ENCODE measurements around the gene RPTOR.

DNA sequence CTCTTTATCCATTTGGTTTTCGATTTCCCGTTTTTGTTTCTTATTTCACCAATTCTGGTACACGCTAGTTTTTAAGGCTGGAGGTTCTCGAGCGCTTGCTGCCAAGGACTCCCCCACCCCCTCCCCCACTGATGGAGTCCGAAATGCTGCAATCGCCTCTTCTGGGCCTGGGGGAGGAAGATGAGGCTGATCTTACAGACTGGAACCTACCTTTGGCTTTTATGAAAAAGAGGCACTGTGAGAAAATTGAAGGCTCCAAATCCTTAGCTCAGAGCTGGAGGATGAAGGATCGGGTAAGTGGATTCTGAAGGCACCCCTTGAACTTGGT lies 825 bp downstream of the RPTOR start:
- no peak for TF ChIP-seq EP300 (IDR thresholded peaks at IDR 0.05)
- no peak for TF ChIP-seq CTCF (IDR thresholded peaks at IDR 0.05)

All from esophagus muscularis mucosa (tissue), 3 donors.